Fibroblast of lung (primary cell): ENCODE data around the gene CRAMP1.

Experiments used
- EZH2 ChIP-seq: IDR thresholded peaks from 2 replicates; pipeline ENCODE4 v1.5.1; 2012; ENCODE audit warnings: low read length, control low read depth, mild to moderate bottlenecking; ENCODE audit errors: missing control alignments
- TF ChIP-seq, protein P1 (sequence below), 2 donors: IDR thresholded peaks in 1 of 2; conservative IDR thresholded peaks in 1 of 2; 1 replicate in 1 of 2; 2 replicates in 1 of 2; pipeline ENCODE4 v1.5.1; 2011 to 2012; ENCODE audit warnings: low read length in 2 of 2, control low read depth in 1 of 2, inconsistent platforms in 1 of 2, low read depth in 1 of 2, mild to moderate bottlenecking in 1 of 2

DNA sequence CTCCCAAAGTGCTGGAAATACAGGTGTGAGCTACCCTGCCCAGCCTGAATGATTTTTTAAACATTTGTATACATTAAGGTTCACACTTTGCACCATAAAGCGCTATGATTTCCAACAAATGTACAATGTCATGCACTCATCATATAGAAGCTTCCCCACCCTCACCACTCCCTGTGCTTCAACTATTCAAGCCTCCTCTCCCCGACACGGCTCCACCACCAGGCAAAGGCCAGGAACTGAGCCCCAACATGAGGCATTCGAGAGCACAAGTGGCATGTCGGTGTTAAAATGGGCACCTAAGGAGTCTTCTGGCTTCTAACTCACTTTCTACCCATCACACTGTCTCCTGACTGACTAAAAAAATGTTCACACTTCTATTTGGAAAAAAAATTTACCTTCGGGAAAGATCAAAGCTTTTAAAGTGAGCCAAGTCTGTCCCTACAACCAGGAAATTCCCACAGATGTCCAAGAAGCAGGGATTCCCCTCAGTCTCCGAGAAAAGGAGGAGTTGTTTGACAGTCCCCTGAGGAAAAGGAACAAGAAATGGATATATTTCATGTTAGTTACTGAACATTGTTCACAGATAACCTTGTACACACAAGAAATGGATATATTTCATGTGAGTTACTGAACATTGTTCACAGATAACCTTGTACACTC, 41.0 kb upstream of the CRAMP1 start:
- TF ChIP-seq, protein P1, sequence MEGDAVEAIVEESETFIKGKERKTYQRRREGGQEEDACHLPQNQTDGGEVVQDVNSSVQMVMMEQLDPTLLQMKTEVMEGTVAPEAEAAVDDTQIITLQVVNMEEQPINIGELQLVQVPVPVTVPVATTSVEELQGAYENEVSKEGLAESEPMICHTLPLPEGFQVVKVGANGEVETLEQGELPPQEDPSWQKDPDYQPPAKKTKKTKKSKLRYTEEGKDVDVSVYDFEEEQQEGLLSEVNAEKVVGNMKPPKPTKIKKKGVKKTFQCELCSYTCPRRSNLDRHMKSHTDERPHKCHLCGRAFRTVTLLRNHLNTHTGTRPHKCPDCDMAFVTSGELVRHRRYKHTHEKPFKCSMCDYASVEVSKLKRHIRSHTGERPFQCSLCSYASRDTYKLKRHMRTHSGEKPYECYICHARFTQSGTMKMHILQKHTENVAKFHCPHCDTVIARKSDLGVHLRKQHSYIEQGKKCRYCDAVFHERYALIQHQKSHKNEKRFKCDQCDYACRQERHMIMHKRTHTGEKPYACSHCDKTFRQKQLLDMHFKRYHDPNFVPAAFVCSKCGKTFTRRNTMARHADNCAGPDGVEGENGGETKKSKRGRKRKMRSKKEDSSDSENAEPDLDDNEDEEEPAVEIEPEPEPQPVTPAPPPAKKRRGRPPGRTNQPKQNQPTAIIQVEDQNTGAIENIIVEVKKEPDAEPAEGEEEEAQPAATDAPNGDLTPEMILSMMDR (conservative IDR thresholded peaks at IDR 0.05 in 1 of 2, IDR thresholded peaks at IDR 0.05 in 1 of 2; ENCODE audit: low read depth in 1 of 2, low read length in 2 of 2): no peak
- TF ChIP-seq EZH2: no peak
